ENCODE results near the gene ZNF81. TPM values are rescaled to one million over a fixed set of nuclear protein-coding genes. Genes with fewer than 3 reads are reported as not detected.
"Not testable (repeated sequence)": the region's sequence is repeated elsewhere in the genome, so short reads cannot be mapped to it uniquely, and the experiment has no call there.

The ZNF81 gene
- 8.5 to 15.8 TPM (median 8.6 TPM) in 3 replicates for total RNA-seq
- long read RNA-seq, partial matches to known transcripts: 0 of 1 reads
- long read RNA-seq, other reads (novel, unspliced or antisense): 1 of 1 reads

DNA sequence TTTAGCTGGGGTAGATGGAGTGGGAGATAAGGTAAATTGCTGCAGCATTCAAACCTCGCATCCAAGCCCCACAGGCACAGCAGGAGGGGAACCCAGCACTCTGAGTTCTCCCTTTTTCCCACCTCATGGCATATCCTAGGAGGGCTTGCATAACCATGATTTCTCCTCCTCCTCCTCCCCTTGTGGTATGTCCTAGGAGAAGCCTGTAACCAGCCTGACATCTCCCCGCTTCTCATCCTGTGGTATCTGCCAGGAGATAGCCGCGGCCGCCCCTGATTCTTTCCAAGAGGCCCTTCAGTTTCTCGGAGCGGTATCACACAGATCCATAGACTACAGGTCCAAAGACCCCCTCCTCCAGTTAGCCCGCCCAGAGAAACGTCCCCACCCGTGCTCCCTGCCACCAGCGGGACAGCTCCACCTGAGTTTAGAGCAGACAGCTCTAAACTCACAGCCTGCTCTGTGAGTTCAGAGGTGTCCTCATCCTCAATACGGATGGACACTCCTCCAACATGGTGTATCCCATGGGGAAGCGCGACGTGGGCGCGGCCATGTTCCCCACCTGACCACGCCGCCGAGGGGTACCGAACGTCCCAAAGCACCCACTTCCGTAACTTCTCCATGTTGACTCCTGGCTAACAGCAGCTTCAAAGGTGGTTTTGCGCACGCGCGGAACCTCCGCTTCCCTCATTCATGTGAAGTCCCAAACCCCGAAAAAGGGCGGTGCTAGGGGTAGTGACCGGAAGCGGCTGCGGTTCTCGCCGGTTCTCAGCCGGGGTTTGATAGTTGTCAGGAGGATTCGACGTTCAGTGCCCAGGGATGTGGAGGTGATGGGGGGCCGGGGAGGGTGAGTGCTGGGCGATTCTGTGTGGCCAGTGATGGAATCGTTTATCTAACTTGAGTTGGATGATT, at the start of gene ZNF81:
ZNF81 (plus strand) TSS at position 739 of the 909 bp plus-strand sequence. CDS start 9,366 bp downstream, outside the sequence.
- TF ChIP-seq, protein P1, sequence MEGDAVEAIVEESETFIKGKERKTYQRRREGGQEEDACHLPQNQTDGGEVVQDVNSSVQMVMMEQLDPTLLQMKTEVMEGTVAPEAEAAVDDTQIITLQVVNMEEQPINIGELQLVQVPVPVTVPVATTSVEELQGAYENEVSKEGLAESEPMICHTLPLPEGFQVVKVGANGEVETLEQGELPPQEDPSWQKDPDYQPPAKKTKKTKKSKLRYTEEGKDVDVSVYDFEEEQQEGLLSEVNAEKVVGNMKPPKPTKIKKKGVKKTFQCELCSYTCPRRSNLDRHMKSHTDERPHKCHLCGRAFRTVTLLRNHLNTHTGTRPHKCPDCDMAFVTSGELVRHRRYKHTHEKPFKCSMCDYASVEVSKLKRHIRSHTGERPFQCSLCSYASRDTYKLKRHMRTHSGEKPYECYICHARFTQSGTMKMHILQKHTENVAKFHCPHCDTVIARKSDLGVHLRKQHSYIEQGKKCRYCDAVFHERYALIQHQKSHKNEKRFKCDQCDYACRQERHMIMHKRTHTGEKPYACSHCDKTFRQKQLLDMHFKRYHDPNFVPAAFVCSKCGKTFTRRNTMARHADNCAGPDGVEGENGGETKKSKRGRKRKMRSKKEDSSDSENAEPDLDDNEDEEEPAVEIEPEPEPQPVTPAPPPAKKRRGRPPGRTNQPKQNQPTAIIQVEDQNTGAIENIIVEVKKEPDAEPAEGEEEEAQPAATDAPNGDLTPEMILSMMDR (IDR thresholded peaks at IDR 0.05): no peak
- Mint-ChIP-seq H3K9me3 (ENCODE audit: low read depth) (peaks cover 7% of the 10 kb centered on the region), H3K27me3 (ENCODE audit: low read depth) (no peaks in the 10 kb centered on the region), H3K4me3 (ENCODE audit: unreplicated experiment) (peak within 1 kb of the TSS; percentile 95), H3K36me3 (ENCODE audit: low read depth) (peaks cover 2% of the 10 kb centered on the region), H3K4me1 (ENCODE audit: low read depth) (peaks cover 18% of the 10 kb centered on the region), H3K27ac (ENCODE audit: unreplicated experiment) (peak within 1 kb of the TSS; percentile 96)
- peak; percentile 98 for DNase-seq (ENCODE audit: low spot score)

GRCh38 chrX:47796433-47796906, 40.2 kb upstream of the ZNF81 start:
- DNase-seq (ENCODE audit: low spot score): no peak

GRCh38 chrX:47797084-47797483, 39.6 kb upstream of the ZNF81 start:
- peak overlapping the region; percentile 18 for H3K27ac Mint-ChIP-seq (ENCODE audit: unreplicated experiment)
- H3K4me3 Mint-ChIP-seq (ENCODE audit: unreplicated experiment): no peak overlapping the region
- peaks cover 2% of the 10 kb centered on the region for H3K27me3 Mint-ChIP-seq (ENCODE audit: low read depth)
- TF ChIP-seq, protein P1 (IDR thresholded peaks at IDR 0.05): no peak
- H3K36me3 Mint-ChIP-seq (ENCODE audit: low read depth): no peaks in the 10 kb centered on the region
- H3K9me3 Mint-ChIP-seq (ENCODE audit: low read depth): peaks cover 8% of the 10 kb centered on the region
- no peak for DNase-seq (ENCODE audit: low spot score)
- H3K4me1 Mint-ChIP-seq (ENCODE audit: low read depth): peaks cover 8% of the 10 kb centered on the region

More at GRCh38 chrX:47796433-47796906, 40.2 kb upstream of the ZNF81 start:
- TF ChIP-seq, protein P1 (IDR thresholded peaks at IDR 0.05): no peak
- Mint-ChIP-seq H3K27me3 (ENCODE audit: low read depth) (no peaks in the 10 kb centered on the region), H3K4me3 (ENCODE audit: unreplicated experiment) (no peak overlapping the region), H3K36me3 (ENCODE audit: low read depth) (no peaks in the 10 kb centered on the region), H3K27ac (ENCODE audit: unreplicated experiment) (peak overlapping the region; percentile 18), H3K9me3 (ENCODE audit: low read depth) (peaks cover 8% of the 10 kb centered on the region), H3K4me1 (ENCODE audit: low read depth) (peaks cover 8% of the 10 kb centered on the region)

GRCh38 chrX:47798861-47799260, 37.8 kb upstream of the ZNF81 start:
- Mint-ChIP-seq H3K4me1 (ENCODE audit: low read depth) (peaks cover 8% of the 10 kb centered on the region), H3K27ac (ENCODE audit: unreplicated experiment) (no peak overlapping the region), H3K27me3 (ENCODE audit: low read depth) (peaks cover 2% of the 10 kb centered on the region), H3K9me3 (ENCODE audit: low read depth) (peaks cover 14% of the 10 kb centered on the region), H3K36me3 (ENCODE audit: low read depth) (no peaks in the 10 kb centered on the region), H3K4me3 (ENCODE audit: unreplicated experiment) (no peak overlapping the region)
- DNase-seq (ENCODE audit: low spot score): no peak
- TF ChIP-seq, protein P1 (IDR thresholded peaks at IDR 0.05): no peak

GRCh38 chrX:47802589-47802988, 34.1 kb upstream of the ZNF81 start:
- Mint-ChIP-seq H3K27ac (ENCODE audit: unreplicated experiment) (no peak overlapping the region), H3K27me3 (ENCODE audit: low read depth) (peaks cover 2% of the 10 kb centered on the region), H3K36me3 (ENCODE audit: low read depth) (no peaks in the 10 kb centered on the region), H3K9me3 (ENCODE audit: low read depth) (peaks cover 13% of the 10 kb centered on the region), H3K4me3 (ENCODE audit: unreplicated experiment) (no peak overlapping the region), H3K4me1 (ENCODE audit: low read depth) (no peaks in the 10 kb centered on the region)
- no peak for DNase-seq (ENCODE audit: low spot score)
- TF ChIP-seq, protein P1 (IDR thresholded peaks at IDR 0.05): no peak

DNA sequence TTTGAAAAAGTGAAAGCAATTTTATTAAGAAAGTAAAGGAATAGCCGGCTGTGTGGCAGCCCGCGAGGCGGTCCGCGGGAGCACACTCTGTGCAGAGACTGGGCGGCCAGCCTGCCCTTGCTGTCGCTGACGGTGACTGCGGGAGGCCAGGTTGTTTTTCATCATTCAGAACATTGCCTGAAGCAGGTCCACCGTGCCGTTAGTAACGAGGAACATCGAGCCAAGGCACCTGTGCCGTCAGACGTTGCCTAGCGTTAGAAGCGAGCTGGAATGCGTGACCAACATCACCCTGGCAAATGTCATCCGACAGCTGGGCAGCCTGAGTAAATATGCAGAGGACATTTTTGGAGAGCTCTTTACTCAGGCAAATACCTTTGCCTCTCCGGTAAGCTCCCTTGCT, 33.6 kb upstream of the ZNF81 start:
- H3K27me3 Mint-ChIP-seq (ENCODE audit: low read depth); DNase-seq (ENCODE audit: low spot score); H3K4me1 Mint-ChIP-seq (ENCODE audit: low read depth); H3K36me3 Mint-ChIP-seq (ENCODE audit: low read depth); H3K27ac Mint-ChIP-seq (ENCODE audit: unreplicated experiment); H3K4me3 Mint-ChIP-seq (ENCODE audit: unreplicated experiment): not testable (repeated sequence)
- H3K9me3 Mint-ChIP-seq (ENCODE audit: low read depth): peaks cover 11% of the 10 kb centered on the region

All from chondrocyte (in vitro differentiated cells).